HFFc6 (cell line): ENCODE data around the gene NRM. TPM values are rescaled to one million over a fixed set of nuclear protein-coding genes. Genes with fewer than 3 reads are reported as not detected.
A peak's percentile ranks its signal among the peaks of the same experiment; 100 is the strongest.

Experiments used
- DNase-seq: peaks from one replicate; pipeline ENCODE4 v3.0.0-alpha.2; 2018
- H3K27ac Mint-ChIP-seq: 2 replicates; pipeline ENCODE4 v1.8.0; 2020; ENCODE audit warnings: mild to moderate bottlenecking, mixed read lengths
- H3K27me3 Mint-ChIP-seq: 2 replicates; pipeline ENCODE4 v1.8.0; 2021; ENCODE audit warnings: mild to moderate bottlenecking, moderate library complexity, mixed read lengths; ENCODE audit not compliant: insufficient read depth
- H3K36me3 Mint-ChIP-seq: 2 replicates; pipeline ENCODE4 v1.8.0; 2021; ENCODE audit warnings: low read depth, mixed read lengths
- H3K4me1 Mint-ChIP-seq: 2 replicates; pipeline ENCODE4 v1.8.0; 2020; ENCODE audit warnings: low read depth, mixed read lengths
- H3K4me3 Mint-ChIP-seq: 2 replicates; pipeline ENCODE4 v1.8.0; 2020; ENCODE audit warnings: mild to moderate bottlenecking, moderate library complexity, mixed read lengths
- H3K9me3 Mint-ChIP-seq: 2 replicates; pipeline ENCODE4 v1.8.0; 2020; ENCODE audit warnings: mild to moderate bottlenecking, mixed read lengths
- CTCF ChIP-seq: fragments of 200-600 bp; sonication (generic); IDR thresholded peaks from 2 replicates; pipeline ENCODE4 v1.5.0; 2021; ENCODE audit warnings: antibody characterized with exemption, mild to moderate bottlenecking
- total RNA-seq, 6 experiments: library from RNA; stranded (reverse); fragmentation: NEBNext Ultra II Directional; extraction: Animal tissue kit (Norgen Biotek cat#: 25700); gene quantifications; 2 replicates in 1 of 6; 3 replicates in 5 of 6; pipeline ENCODE4 v1.2.3, GENCODE V29; 2021

Gene NRM
- total RNA-seq, 6 experiments from 2014 or later = 16.3 to 35.1 (median 31.1) TPM

DNA sequence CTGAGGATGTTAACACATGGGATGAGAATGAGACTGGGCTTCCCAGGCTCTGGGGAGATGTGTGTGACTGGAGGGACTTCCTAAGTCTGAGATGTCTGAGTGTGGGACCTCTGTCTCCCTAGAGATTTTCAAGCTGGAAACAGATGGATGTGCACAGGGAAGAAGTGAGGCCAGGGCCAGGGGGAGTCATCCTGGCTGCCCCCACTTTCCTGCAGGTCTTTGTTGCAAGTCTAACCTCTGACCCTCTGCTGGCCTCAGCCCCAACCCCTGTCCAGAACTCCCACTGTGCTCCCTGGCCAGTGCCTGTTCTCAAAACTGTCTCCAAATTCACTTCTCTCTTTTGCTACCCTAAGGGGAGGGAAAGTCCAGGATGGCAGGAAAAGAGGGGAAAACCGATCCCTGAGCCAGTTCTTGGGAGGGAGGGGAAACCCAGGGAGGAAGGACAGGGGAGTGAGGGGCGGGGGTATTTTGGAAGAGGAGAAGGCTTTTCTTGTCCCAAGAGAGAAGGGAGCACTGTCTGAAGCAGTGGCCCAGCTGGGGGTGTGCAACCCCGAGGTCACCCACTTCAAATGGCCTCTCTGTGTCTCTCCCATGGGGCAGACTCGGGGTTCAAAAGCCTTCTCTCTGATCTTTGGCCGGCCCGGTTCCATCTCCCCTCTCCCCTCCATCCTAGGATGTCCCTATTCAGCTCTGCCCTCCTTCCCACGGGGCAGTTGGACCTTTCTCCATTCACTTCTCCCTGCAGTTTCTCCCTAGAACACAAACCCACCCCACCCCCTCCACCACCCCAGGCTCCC, 7.4 kb downstream of the NRM start:
- H3K27ac Mint-ChIP-seq = peak overlapping the region; percentile 95
- H3K27me3 Mint-ChIP-seq = no peaks in the 10 kb centered on the region; the same call in none of the 2 replicates
- H3K4me1 Mint-ChIP-seq = peaks cover 61% of the 10 kb centered on the region
- H3K4me3 Mint-ChIP-seq = peak overlapping the region; percentile 92
- H3K36me3 Mint-ChIP-seq = peaks cover 74% of the 10 kb centered on the region
- no peak for TF ChIP-seq CTCF
- H3K9me3 Mint-ChIP-seq = no peaks in the 10 kb centered on the region; the same call in 1 of the 2 replicates
- DNase-seq = no peak

DNA sequence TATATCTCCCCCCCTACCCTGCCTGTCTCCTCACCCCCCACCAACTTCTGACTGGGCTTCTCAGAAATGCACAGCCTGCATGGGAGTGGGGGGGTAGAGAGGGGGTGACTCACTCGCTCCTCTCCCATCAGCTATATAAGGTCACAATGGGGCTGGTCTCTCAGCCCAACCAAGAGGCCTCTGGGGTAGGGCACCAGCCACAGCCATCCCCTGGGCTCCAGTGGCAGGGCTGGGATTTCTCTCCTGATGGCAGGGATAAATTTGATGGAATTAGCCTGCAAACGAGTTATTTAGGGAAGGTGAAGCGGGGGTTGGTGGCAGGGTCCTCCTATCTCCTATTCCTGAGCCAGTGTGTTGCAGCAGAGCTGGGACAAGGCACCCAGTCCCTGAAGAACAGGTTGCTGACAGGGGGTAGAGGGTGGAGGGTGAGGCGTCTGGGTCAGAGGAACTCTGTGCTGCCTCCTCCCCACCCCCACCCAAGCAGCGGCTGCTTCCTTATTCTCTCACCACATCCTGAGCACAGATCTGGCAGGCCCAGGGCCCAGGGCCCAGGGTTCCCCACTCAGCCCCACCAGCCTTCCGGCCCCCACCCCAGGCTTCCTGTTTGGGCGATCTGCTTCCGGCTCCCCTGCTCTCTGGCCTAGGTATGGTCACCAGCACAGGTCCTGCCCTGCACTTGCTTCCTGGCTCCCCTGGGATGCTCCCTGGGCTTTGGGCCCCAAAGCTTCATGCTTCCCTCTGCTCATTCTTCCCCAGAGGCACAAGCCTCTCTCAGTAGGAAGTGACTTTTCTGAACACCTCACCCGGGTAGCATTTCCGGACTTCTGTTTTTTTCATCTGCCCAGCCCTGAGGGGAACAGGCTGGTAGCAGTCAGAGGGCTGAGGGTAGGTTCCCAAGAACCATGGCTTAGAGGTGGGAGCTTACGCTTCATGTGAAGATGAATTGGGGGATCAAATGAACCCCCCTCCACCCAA, 8.4 kb downstream of the NRM start:
- Mint-ChIP-seq H3K27me3 (no peaks in the 10 kb centered on the region; the same call in none of the 2 replicates), H3K27ac (peak overlapping the region; percentile 95), H3K4me1 (peaks cover 53% of the 10 kb centered on the region), H3K9me3 (no peaks in the 10 kb centered on the region; the same call in 1 of the 2 replicates), H3K36me3 (peaks cover 69% of the 10 kb centered on the region), H3K4me3 (peak overlapping the region; percentile 92)
- peak; percentile 88 for DNase-seq
- no peak for TF ChIP-seq CTCF

GRCh38 chr6:30681766-30682142, 9.0 kb downstream of the NRM start:
- peak overlapping the region; percentile 92 for H3K4me3 Mint-ChIP-seq
- no peaks in the 10 kb centered on the region; the same call in 1 of the 2 replicates for H3K9me3 Mint-ChIP-seq
- no peak for DNase-seq
- H3K36me3 Mint-ChIP-seq = peaks cover 73% of the 10 kb centered on the region
- H3K4me1 Mint-ChIP-seq = peaks cover 54% of the 10 kb centered on the region
- H3K27me3 Mint-ChIP-seq = no peaks in the 10 kb centered on the region; the same call in none of the 2 replicates
- peak overlapping the region; percentile 95 for H3K27ac Mint-ChIP-seq
- TF ChIP-seq CTCF = no peak

- Mint-ChIP-seq H3K4me1 (peaks cover 58% of the 10 kb centered on the region), H3K4me3 (peak overlapping the region; percentile 92), H3K27me3 (peaks cover 4% of the 10 kb centered on the region), H3K27ac (peak overlapping the region; percentile 65), H3K9me3 (no peaks in the 10 kb centered on the region; the same call in 1 of the 2 replicates), H3K36me3 (peaks cover 70% of the 10 kb centered on the region)
- TF ChIP-seq CTCF = no peak
- DNase-seq = no peak
Observed at GRCh38 chr6:30679765-30680535, 10.8 kb downstream of the NRM start.
